HG02981 (cell line): ENCODE data around the gene CACNA1F.

Source experiments
- ATAC-seq: cut with Tn5 transposase; IDR thresholded peaks from one replicate; pipeline ENCODE4 v1.9.1; 2021; ENCODE audit warnings: mild to moderate bottlenecking, moderate library complexity; ENCODE audit not compliant: unreplicated experiment

Gene CACNA1F

DNA sequence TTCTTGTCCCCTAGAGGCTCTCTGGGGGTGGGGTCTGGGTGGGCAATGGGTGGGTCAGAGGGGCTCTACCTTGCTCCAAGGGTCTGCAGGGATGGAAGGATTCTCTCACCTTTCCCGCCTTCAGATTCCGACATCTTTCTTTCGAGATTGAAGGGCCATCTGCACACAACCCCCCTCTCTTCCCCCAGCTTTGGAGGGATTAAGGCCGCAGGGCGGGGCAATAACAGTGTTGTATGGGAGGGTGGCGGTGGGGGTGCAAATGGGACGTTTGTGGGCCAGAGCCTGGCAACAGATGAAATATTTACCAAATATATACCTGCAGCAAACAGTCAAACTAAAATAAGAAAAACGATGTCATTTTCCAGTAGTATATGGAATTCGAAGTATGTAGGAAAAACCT, at the start of gene CACNA1F:
CACNA1F (minus strand) TSS at position 165 of the 400 bp plus-strand sequence; CDS start at position 134, 31 bp downstream.
- no peak for ATAC-seq

DNA sequence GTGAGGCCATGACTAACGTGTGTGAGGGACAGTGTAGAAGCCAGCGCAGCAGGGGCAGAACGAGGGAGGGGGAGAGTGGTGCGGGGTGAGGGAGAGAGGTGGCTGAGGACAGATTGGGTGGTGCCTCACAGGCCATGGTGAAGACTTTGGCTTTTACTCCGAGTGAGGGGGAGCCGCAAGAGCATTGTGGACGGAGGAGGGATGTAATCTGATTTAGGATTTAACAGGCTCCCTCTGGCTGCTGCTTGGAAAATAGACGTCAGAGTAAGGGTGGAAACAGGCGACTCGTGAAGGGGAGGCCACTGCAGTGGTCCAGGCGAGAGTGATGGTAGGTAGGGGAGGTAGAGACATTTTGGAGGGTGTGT, 49.5 kb upstream of the CACNA1F start:
- ATAC-seq = no peak

DNA sequence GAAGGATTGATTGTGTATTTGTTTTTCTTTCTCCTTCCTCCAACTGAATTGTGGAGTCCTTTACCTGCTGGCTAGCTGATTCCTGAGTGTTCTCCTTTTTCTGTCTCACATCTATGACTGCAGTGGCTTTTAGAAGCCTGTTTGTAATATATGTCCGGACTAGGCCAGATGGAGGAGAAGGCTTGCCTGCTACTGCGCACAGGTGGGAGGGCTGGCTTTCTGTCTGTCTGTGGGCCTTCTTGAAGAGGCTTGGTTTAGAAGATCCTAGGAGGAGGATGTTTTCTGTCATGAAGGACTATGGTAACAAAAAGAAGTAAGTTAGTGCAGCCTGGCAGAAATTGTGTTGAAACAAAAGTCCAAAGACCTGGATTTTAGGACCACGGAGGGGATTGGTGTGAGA, 44.9 kb upstream of the CACNA1F start:
- ATAC-seq = no peak

- no peak for ATAC-seq
These were observed 44.3 kb upstream of the CACNA1F start for GRCh38 chrX:49277535-49277830.

DNA sequence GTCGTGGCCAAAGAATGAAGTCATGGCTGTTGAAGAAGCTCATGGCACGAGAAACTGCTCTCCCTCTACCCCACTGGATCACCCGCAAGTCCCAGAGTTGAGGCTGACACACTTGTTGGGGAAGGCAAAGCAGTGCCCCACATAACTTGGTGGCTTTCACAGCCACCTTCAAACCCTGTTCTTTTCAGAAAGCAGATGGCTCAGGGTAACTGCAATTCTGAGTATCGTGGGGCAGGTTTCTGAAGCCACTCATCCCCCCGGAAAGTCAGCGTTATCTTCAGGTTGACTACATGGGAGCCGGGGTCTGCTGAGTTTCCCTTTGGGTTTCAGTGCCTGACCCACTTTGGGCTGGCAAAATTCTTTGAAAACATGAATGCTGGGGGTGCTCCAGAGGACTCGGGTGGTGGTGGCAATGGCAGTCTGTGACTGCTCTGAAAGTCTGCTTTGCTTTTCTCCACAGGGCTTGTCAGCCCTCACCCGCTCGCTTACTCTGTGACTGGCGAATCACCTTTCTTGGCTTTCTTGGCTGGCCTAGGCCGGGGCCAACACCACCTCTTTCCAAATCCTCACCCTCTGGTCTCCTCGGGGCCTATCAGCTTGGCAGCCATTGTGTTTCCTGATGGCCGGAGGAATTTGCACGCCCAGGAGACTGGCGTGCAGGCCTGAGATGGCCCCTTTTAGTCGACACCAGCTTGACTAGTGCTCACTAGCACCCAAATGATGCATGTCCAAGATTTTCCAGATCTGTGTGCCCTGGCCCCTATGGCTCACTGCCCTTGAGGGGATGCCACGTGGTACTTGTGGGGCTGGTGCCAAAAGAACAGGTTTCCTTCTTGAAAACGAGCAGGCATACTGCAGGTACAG, 43.8 kb upstream of the CACNA1F start:
- ATAC-seq = no peak

GRCh38 chrX:49276207-49276606, 43.1 kb upstream of the CACNA1F start:
- no peak for ATAC-seq

- no peak for ATAC-seq
These were observed 40.1 kb upstream of the CACNA1F start for GRCh38 chrX:49273181-49273727.

GRCh38 chrX:49272421-49272820, 39.3 kb upstream of the CACNA1F start:
- ATAC-seq = no peak

DNA sequence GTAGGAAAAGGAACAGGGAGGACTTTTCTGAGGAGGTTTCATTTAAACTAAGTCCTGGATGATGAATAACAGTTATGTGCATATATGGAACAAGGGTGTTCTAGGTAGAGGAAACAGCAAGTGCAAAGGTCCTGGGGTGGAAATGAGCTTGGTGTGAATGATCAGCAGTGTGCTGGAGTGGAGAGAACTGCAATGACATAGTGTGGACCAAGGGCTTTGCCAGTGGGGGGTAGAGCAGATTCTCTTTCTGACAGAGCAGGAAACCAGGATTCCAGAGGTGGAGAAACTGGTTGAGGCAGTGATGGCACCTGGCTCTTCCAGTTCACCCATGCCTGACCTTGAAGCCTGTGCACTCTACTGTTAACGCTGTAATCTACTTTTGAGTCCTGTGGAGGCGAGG, 38.2 kb upstream of the CACNA1F start:
- no peak for ATAC-seq

DNA sequence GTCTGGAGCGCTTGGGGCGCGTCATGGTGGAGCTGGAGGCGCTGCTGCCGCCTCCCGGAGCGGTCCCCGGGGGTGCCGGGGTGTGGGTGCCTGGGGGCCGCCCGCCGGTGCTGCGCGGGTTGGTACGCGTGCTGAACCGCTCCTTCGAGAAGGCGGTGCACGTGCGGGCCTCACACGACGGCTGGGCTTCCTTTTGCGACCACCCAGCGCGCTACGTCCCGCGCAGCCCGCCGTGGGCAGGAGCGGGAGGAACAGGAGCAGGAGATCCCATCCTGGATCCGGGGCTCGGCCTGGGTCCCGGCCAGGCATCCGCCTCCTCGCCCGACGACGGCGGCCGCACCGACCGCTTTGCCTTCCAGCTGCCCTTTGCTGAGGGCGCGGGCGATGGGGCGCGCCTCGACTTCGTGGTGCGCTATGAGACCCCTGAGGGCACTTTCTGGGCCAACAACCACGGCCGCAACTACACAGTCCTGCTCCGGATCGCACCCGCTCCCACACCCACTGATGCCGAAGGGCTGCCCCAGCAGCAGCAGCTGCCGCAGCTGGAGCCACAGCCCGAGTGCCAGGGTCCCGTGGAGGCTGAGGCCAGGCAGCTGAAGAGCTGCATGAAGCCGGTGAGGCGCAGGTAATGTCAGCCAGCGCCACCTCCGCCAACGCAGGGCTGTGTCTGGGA, 37.2 kb upstream of the CACNA1F start:
- no peak for ATAC-seq

GRCh38 chrX:49269767-49270248, 36.7 kb upstream of the CACNA1F start, which contains the start of gene PPP1R3F:
Gene PPP1R3F (plus strand): TSS chrX:49269793. CDS start chrX:49269870, 77 bp downstream.
- peak; percentile 20 for ATAC-seq

DNA sequence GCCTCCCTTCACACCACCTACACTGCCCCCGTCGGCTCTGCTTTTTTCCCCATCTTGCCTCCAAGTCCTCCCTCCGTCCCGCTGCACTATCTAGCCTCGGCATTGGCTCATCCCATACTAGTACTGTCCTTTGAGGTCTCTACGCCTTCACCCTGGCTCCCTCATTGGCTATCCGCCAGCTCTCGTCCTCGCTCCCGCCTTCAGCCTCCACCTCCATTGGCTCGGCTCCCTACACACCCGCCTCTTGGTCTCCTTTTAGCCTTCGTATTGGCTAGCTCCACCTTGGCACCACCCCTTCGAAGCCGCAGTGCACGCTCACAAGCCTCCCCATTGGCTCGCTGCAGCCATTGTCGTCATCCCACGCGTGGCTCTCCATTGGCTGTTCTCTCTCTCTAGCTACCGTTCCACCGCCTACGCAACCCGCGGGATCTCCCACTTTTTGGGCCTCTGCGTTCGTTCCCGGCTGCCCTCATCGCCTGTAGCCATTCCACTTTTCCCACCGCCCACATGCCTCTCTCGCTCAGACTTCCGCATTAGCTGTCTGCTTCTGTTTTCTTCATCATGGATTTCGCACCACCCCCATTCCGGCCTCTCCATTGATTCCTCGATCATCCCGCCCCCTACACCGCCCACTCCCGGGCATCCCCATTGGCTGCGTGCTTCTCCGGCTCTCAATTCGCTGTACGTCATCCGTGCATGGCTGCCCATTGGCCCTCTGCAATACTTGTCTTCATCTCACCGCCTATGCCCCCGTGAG, 36.0 kb upstream of the CACNA1F start:
- peak; percentile 83 for ATAC-seq

- ATAC-seq = no peak
These were observed 35.5 kb upstream of the CACNA1F start for GRCh38 chrX:49268702-49269009.

DNA sequence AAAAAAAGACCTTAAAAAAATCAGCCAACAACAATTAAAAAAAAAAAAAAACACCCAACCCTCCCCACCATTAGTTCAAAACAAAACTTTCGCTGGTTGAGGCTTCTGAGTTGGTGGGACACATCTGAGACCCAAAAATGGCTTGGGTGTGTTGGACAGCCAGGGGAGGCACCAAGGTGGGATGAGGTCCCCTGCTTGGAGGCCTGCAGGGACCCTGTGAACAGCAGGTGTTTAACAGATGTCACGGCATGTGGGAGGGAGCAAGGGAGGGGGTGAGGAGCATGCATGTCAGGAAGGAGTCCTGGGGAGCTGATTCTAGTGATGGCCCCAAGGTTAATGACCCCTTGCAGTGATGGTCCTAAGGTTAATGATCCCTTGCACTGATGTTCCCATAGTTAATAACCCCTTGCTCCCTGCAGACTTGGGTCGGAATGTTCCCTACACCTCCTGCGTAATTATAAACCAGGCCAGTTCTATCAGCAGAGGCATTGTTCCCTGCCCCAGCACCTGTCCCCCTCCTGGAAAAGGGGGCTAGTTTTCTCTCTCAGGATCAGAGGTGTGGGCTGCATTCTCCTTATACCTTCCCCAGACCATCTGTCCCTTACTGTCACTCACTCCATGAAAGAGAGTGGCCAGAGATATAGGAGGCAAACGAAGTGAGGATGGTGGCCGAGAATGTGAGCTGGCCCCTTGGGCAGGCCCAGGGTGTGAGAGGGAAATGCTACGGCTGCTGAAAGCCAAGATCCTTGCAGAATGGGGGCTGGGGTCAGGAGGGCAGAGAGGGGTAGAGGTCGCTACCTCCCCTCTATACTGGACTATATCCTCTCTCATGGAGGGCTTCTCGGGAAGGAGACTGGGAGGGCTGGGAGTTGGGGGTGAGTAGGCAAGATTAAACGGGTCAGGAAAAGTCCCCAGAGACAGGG, 33.6 kb upstream of the CACNA1F start:
- no peak for ATAC-seq

GRCh38 chrX:49264460-49264859, 31.3 kb upstream of the CACNA1F start, which contains the start of gene FOXP3:
Gene FOXP3 (minus strand): TSS chrX:49264710. CDS start chrX:49258505, 6,205 bp downstream.
- ATAC-seq = no peak

DNA sequence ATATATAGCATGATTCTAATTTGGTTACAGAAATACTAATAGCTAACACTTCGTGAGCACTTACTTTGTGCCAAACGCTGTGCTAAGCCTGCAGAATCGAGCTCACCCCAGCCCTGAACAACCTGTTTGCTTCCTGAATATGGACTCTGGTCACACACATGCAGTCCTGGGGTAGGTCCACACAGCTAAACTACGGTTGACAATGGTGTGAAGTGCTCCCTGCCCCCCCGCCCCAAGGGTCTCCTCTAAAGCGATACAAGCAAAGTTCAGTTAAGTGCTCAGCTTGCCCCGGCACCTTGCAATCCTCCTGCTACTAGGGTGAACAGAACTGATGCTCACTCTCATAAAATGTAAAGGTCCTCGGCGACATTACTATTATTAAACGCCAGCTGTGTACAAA, 30.5 kb upstream of the CACNA1F start:
- ATAC-seq = no peak

GRCh38 chrX:49262603-49263002, 29.5 kb upstream of the CACNA1F start:
- no peak for ATAC-seq

- ATAC-seq = no peak
These were observed 27.3 kb upstream of the CACNA1F start for GRCh38 chrX:49260221-49260985.

DNA sequence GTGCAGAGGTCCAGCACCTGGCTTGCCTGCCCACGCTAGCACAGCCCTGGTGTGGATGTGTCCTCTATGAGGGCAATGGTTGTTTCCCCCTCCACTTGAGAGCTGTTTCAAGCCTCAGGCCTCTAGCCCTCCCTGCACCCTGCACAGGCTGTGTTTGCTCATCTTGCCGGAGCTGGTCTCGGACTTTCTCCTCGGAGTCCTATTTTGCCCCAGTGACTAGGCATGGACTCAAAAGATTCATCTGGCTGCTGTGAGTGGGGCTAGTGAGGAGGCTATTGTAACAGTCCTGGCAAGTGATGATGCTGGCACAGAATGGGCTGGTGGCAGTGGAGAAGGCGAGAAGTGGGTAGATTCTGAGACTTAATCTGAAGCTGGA, 25.6 kb upstream of the CACNA1F start:
- ATAC-seq = no peak
